NCI-H748 treated with DMSO at 0.1 percent for 48 hours (cell line): ENCODE results near the gene PADI4.
"Not testable (repeated sequence)": the region's sequence is repeated elsewhere in the genome, so short reads cannot be mapped to it uniquely, and the experiment has no call there.

Experiments used
- DNase-seq: peaks from one replicate; lab custom pipeline; 2025; lab: John Stamatoyannopoulos, UW

The PADI4 gene

DNA sequence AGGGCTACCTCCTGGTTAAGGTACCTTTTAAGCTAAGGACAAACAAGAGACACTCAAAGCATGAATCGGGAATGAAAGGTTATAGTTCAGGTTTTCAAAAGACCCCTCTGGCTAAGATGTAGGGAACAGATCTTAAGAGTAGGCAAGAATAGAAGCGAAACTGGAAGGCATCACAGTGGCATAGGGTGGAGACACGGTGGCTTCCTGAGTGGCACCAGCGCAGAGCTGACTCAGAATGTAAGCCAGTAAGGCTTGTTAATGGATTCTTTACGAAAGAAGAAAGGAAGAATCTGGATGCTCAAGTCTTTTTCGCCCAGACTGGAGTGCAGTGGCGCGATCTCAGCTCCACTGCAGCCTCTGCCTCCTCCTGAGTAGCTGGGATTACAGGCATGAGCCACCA is 85.2 kb downstream of the PADI4 start:
- no peak for DNase-seq

DNA sequence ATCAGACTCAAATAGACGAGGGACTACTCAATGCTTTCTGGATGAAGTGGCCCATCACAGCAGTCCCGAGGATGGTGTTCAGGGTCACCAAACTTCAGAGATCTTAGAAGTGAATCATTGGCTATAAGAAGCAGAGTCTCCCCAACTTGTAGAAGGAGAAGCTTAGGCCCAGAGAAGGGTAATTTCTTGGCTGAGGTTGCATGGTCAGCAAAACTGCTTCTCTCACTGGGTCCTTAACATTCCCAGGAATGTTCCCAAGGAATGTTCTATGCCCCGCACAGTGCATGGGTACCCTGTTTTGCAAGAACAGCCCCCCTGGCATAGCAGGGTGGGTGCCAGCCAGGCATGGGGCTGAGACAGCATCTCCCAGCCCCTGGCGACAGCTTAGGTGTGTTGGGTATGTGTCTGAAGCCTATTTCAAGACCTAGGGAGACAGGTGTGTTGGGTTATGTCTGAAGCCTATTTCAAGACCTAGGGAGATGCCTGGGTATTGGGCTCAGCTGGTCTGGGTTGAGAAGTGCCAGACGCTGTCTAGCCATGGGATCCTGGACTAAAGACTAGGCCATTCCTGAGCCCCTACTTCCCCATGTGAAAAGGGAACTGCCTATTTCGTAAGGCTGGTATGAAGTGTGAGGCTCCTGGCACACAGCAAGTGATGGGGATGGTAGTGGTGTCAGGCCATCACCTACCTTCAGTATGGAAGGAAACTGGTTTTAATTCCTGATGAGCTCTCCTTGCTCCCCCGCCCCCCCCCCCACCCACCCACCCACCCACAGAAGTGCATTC is 90.1 kb downstream of the PADI4 start:
- no peak for DNase-seq

DNA sequence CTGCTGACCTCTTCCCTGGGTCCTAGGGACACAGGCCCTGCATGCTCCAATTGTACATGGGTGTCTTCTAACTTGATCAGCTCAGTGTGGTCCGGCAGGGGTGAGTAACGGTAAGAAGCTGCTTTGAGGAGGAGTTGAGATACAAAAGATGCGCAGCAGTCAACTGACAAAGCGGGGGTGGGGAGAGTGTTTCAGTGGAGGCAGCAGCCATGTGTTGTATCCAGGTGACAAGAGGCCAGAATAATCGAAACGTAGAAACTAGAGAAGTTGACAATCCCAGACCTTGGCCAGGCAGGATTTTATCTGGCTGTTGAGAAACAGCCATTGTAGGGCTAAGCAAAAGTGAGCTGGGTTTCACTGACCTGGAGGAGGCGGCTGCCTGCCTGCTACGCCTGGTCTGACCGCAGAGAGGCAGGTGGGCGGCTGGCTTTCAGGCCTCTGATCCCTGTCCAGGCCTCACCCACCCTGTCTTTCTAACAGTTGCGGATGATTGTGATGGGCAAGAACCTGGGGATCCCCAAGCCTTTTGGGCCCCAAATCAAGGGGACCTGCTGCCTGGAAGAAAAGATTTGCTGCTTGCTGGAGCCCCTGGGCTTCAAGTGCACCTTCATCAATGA is 92.8 kb downstream of the PADI4 start:
- DNase-seq = no peak

DNA sequence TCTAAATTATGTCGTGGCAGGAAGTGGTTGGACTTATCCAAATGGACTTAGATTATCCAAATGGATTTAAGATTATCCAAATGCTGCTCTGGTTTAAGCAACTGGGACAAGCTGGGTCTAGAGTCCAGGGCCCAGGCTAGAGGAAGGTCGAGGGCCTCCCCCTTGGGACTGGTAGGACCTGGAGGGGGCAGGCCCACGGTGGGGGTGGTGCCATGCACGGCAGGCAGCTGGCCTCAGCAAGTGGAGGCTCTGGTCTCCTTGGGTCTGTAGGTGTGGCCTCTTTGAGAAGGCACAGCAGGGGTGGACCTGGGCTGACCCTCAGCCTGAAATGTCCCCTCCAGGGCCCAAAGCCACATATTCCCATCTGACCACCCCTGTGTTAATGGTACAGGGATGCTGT is 93.8 kb downstream of the PADI4 start:
- DNase-seq = no peak

DNA sequence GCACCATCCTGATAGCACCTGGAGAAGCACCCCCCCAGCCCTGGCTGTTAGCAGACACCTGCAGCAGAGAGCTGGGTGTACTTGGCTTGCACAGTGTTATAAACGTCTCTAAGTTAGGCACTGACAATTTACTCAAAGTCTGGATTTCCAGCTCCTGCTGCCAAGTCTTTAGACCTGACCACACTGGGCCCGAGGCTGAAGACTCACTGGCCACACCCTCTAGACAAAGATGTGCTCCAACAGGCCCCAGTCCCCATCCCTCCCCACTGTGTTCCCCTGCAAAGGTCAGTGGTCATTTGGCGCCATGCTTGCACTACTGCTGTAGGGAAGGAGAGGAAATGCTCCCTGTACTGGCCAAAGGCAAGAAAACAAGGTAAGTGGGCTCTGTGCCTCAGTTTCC is 95.1 kb downstream of the PADI4 start:
- DNase-seq = no peak

DNA sequence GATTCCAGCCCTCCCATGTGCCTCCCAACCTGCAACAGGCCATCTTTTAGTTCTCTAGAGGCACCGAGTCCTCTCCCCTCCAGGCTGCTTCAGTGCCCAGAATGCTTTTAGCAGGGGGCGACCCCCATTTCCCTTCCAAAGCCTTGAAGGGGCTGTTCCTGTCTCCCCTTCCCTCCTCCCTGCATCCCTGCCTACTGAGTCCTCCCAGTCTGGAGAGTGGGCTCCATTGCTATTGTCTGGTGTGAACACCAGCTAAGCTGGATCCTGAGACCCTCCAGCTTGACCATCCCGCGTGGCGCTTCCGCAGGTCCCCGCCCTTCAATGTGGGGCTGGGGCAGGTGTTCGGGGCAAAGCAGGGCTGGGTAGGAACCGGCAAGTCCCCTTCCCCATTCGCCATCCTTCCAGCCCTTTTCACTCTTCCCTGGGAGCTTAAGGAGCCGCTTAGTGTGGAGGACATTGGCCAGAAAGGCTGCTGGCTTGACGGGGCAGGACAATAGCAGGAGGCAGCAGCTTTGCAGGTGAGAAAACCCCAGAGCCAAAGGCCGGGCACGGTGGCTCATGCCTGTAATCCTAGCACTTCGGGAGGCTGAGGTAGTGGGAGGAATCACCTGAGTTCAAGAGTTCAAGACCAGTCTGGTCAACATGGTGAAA is 96.2 kb downstream of the PADI4 start:
- no peak for DNase-seq

DNA sequence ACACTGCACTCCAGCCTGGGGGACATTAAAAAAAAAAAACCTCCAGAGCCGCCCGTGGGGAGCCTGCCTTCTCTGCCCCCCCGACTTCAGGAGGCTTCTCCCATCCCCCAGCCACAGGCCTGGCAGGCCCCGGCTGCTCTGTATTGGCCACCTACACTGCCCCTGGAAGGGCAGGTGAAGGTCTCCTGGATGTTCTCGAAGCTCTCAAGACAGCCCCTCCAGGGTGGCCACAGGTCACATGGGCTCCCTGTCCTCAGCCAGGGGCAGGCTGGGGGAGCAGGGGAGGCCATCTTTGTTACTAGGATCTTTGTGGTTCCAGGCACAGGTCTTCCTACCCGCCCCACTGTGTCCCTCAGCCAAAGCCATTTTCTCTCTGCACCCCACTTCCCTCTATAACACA is 96.8 kb downstream of the PADI4 start:
- DNase-seq = no peak

DNA sequence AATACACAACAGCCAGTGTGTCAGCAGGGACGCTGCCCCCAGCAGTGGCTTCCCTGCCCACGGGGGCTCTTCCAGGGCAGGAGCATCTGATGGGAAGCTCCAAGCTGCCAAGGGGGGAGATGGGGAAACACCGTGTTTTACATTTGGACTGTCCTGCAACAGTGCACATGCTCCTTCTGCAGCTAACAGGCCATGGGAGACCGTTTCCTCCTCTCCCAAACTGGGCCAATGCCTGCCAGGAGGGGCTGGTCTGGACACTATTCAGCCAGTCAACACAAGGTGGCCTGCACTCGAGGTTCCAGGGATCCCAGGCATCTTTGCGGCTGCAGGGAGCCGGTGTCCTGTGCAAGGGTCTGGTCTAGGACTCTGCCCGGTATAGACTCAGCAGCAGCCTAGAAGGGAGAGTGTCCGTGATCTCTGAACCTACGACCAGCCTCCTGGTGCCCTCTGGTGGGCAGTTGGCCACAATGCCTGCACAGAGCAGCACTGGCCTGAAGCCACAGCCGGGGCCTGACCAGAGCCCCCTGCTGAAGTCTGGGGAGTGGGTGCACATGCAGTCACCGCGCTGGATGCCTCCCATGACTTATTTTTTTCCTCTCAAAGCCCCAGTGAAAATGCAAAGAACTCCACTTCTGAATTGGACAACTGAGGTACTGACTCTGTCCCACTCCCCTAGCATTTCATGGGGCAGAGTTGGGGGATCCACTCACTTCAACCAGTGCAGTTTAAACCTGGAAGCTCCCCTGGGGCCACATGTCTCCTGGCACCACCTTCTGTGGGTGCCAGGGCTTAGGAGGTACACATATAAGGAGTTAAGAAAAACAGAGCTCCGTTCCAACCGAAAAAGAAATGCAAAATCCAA is 98.1 kb downstream of the PADI4 start:
- DNase-seq = no peak

DNA sequence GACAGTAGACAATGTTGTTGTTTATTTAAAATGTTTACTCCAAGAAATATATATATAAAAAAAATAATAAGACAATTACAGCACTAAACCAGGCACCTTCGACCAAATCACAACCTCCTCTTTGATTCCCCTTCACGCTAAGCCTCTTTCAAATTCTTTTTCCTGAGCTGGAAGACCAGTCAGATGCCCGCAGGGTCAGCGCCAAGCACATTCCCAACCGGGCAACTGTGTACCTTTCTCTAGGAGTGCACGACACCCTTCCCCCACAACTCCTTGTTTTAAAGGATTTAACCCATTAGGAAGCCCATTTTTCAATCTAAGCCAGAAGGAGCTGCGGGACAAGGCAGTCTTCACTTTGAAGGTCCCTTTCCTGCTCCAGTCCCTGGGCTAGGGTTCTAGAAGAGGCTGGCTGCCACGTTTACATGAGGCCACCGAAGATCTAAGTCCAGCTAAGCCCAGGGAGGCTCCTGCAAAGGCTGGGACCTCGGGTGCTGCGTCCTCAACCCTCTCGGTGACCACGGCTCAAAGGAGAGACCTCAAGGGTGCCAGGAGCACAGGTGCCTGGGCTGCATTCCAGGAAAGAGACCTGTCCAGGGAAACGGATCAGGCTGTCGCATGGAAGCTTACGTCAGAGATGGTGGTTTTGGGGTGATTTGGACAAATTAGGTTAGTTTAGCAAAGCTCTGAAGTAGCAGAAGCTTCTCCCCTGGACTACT is 98.9 kb downstream of the PADI4 start:
- DNase-seq = not testable (repeated sequence)

DNA sequence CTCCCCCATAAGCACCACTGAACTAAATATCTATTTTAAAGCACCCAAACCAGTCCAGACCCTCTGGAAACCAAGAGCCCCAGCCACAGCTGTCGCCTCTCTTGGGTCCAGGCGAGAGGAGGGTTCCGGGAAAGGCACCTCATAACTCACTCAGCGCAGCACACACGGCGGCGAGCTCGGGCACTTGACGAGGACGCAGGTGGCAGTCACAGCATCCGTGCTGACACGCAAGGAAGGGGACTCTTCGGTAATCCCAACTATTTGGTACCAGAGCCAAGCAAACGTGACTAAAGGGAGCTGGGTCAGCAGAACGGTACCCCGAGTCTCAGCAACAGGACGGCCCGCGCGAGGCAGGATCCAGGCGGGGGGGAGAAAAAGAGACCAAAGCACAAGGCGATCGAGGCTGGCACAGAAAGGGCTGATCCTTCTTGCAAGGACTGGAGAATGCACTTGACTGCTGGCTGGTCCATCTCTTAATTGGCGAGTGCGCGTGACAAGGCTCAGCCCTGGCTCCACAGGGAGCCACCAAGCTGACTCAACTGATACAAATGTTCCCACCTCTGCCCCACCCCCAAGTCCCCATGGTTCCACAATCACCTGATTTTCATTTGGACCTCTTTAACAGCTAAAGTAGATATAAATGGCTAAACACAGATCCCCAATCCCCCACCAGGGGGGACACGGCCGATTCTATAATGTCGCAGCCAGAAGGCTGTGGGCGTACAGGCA is 100.0 kb downstream of the PADI4 start:
- not testable (repeated sequence) for DNase-seq

DNA sequence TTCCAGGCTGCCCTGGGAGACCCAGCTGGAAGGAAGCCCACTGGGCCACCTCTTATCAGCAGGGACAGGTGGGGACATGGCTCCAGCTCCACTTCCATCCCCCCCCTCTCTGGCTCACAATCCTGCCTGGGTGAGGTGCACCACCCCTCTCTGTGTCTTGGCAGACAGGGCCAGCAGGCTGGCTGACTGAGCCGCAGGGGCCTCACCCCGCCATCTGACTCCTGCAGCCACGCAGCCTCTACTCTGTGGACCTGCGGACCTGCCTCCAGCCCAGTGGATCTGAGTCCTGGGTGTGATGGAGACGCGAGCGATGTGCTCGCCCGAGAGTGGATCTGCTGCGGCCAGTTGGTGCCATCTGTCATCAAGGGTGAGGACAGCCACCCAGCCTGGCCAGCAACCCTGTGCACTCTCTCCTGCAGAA is 101.4 kb downstream of the PADI4 start:
- DNase-seq = no peak

DNA sequence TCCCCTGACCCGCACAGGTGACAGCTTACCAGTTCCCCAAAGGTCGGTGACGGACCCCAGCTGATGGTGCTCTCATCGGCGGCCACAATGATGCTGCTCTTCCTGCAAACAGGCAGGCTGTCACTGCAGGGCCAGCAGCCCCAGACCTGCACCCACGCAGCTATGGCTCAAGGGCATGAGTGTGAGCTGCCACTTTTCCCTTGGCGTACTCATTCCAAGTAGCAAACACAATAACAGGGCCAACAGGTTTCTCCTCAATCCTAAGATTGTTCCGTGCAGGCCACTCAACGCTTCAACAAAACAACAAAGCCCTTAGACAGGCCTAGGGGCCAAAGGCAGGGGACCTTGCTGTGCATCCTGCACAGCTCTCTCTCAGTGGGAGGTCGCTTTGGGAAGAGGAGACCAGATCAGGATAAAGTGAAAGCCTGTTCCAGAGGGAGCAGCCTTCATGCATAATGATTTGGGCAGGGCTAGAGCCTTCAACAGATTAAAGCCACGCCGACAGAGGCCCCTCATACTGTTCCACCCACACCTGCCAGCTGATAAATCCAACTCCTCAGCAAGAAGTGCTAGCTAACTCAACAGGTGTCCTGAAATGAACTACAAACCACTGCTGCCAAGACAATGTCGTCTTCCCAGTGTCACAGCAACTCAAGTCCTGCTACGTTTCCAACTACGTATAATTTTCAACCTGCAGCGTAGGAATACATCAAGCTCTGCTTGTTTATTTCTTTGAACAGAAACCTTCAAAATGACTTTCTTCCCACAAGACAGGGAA is 104.3 kb downstream of the PADI4 start:
- DNase-seq = no peak
